Naive thymus-derived CD4-positive, alpha-beta T cell (primary cell): ENCODE data around the gene MPI. TPM values are rescaled to one million over a fixed set of nuclear protein-coding genes. Genes with fewer than 3 reads are reported as not detected.

ENCODE experiments used
- ATAC-seq: fragments of 150-1000 bp; cut with Tn5 transposase; 2 replicates; pipeline ENCODE4 v1.10.0; 2021; ENCODE audit warnings: mild to moderate bottlenecking, moderate library complexity
- CTCF ChIA-PET: fragments of 350-600 bp; sonication (Branson Sonifier 250); formaldehyde crosslinking; loops from one replicate; lab custom pipeline; 2021; ENCODE audit warnings: antibody characterized with exemption; lab: Charles Lee
- POLR2A ChIA-PET: fragments of 350-600 bp; sonication (Branson Sonifier 250); formaldehyde crosslinking; loops from one replicate; lab custom pipeline; 2021; ENCODE audit warnings: antibody characterized with exemption, inconsistent platforms; lab: Charles Lee
- DNase-seq, 9 donors: peaks; one replicate each; pipeline versions ENCODE4 v3.0.0 to v3.0.0-alpha.2; 2020 to 2022; ENCODE audit warnings: mixed read lengths in 1 of 9
- H3K27ac ChIP-seq: one replicate; pipeline ENCODE4 v1.7.0; 2013; ENCODE audit warnings: mild to moderate bottlenecking, low read depth, low read length, moderate library complexity
- H3K27me3 ChIP-seq, 2 donors: one replicate each; pipeline ENCODE4 v1.7.0; 2013; ENCODE audit warnings: low read length in 2 of 2, mild to moderate bottlenecking in 2 of 2, moderate library complexity in 2 of 2; ENCODE audit not compliant: control insufficient read depth in 2 of 2, insufficient read depth in 2 of 2
- H3K36me3 ChIP-seq, 3 experiments: 1 replicate in 2 of 3; 2 replicates in 1 of 3; pipeline ENCODE4 v1.7.0; 2013; ENCODE audit warnings: low read length in 3 of 3, mild to moderate bottlenecking in 3 of 3, moderate library complexity in 1 of 3; ENCODE audit not compliant: insufficient read depth in 3 of 3, control insufficient read depth in 2 of 3
- H3K4me1 ChIP-seq, 2 donors: one replicate each; pipeline ENCODE4 v1.7.0; 2013; ENCODE audit warnings: low read length in 2 of 2, mild to moderate bottlenecking in 2 of 2, moderate library complexity in 1 of 2; ENCODE audit not compliant: control insufficient read depth in 2 of 2, insufficient read depth in 2 of 2
- H3K4me3 ChIP-seq: 2 replicates; pipeline ENCODE4 v1.7.0; 2013; ENCODE audit warnings: mild to moderate bottlenecking, low read length
- H3K9me3 ChIP-seq, 3 experiments: 1 replicate in 2 of 3; 2 replicates in 1 of 3; pipeline ENCODE4 v1.7.0; 2013; ENCODE audit warnings: low read length in 3 of 3; ENCODE audit not compliant: control insufficient read depth in 2 of 3
- H3K27ac Mint-ChIP-seq, 9 donors: one replicate each; pipeline ENCODE4 v1.8.0; 2020 to 2022; ENCODE audit warnings: mixed read lengths in 9 of 9, mild to moderate bottlenecking in 8 of 9, moderate library complexity in 5 of 9, inconsistent platforms in 2 of 9
- H3K27me3 Mint-ChIP-seq, 5 donors: one replicate each; pipeline ENCODE4 v1.8.0; 2021 to 2022; ENCODE audit warnings: mixed read lengths in 5 of 5, mild to moderate bottlenecking in 1 of 5
- H3K36me3 Mint-ChIP-seq, 5 donors: one replicate each; pipeline ENCODE4 v1.8.0; 2020 to 2022; ENCODE audit warnings: mixed read lengths in 5 of 5, mild to moderate bottlenecking in 3 of 5, inconsistent platforms in 1 of 5
- H3K4me1 Mint-ChIP-seq, 7 donors: one replicate each; pipeline ENCODE4 v1.8.0; 2020 to 2022; ENCODE audit warnings: mixed read lengths in 7 of 7, mild to moderate bottlenecking in 3 of 7, inconsistent platforms in 1 of 7
- H3K4me3 Mint-ChIP-seq, 10 donors: one replicate each; pipeline ENCODE4 v1.8.0; 2020 to 2022; ENCODE audit warnings: mild to moderate bottlenecking in 10 of 10, mixed read lengths in 10 of 10, moderate library complexity in 6 of 10, inconsistent platforms in 2 of 10
- H3K9me3 Mint-ChIP-seq, 11 donors: one replicate each; pipeline ENCODE4 v1.8.0; 2020 to 2022; ENCODE audit warnings: mixed read lengths in 11 of 11, mild to moderate bottlenecking in 4 of 11, inconsistent platforms in 1 of 11, moderate library complexity in 1 of 11
- intact Hi-C, 2 donors: fragments of 100-400 bp; cut with micrococcal nuclease; formaldehyde crosslinking; loops; one replicate each; pipeline ENCODE4 v1.15.1; 2023
- polyA plus RNA-seq, 2 donors: library from polyadenylated mRNA; unstranded; fragments of 300-500 nt; fragmentation: Illumina TruSeq; gene quantifications; one replicate each; pipeline ENCODE4 v1.2.3, GENCODE V29; 2021
- total RNA-seq, 6 experiments: library from RNA in 5 of 6; stranded (reverse) in 5 of 6; gene quantifications; 1 replicate in 5 of 6; 2 replicates in 1 of 6; pipeline ENCODE4 v1.2.3 and lab custom pipeline; 2021 to 2026

MPI gene
- total and polyA plus RNA-seq, 7 experiments from 2014 or later = 34.0 to 98.3 (median 89.9) TPM

DNA sequence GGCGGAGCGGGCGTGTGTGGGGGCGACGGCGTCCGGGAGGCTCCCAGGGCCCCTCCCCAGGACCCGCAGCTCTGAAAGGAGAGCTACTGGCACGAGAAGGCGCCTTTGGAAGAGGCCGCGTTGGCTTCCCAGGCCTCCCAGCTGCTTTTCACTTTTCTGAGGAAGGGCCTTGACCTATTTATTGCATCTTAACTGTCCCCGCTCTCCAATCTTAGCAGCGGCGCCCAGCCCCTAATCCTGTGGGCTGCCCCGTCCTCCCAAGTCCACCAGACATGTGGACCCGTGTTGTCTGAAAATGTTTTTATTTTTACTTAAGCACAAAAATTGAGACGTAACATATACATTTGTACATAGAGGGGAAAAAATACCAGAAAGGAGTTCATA is 46.4 kb upstream of the MPI start:
- Mint-ChIP-seq H3K4me1 (peaks cover 26 to 62% (median 50%) of the 10 kb centered on the region in 7 donors), H3K4me3 (peak overlapping the region; percentile 80 to 95 (median 88))

DNA sequence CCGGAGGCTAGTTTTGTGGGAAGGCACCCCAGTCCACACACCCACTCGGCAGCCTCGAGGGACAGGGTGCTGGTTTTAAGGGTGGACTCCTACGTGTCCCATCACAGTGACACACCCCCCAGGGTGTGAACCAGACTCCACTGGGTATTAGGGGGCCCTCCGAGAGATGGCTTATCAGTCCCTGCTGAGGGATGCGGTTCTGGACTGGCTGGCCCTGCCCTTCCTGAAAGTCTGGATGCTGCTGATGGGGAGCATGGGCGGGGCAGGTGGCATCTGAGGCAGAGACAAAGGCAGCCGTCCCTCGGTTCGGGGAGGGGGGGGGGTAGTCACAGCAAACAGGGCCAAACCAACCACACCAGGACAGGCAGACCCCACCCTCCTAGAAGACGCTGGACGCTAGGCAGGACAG is 45.9 kb upstream of the MPI start:
- H3K36me3 Mint-ChIP-seq = peaks cover 5 to 38% (median 13%) of the 10 kb centered on the region in 5 donors
- peak overlapping the region in 8 of 10 donors; percentile 80 to 95 (median 87) for H3K4me3 Mint-ChIP-seq
- Histone ChIP-seq H3K4me3 (peak overlapping the region; percentile 49), H3K9me3 (no peaks in the 10 kb centered on the region), H3K27me3 (no peaks in the 10 kb centered on the region), H3K36me3 (peaks cover 0 to 44% (median 1%) of the 10 kb centered on the region in 3 experiments), H3K27ac (peak overlapping the region; percentile 79), H3K4me1 (peaks cover 40 to 50% of the 10 kb centered on the region in 2 donors)
- DNase-seq (no peak), ATAC-seq (no peak)
- H3K27ac Mint-ChIP-seq = peak overlapping the region; percentile 59 to 95 (median 94)
- intact Hi-C loops = loop anchor here (1.0 to 10.0 kb wide), 17 partner anchors 15 to 611 kb away; partner anchors contain the start of genes COX5A (in 2 of the 2), FAM219B (in 2 of the 2), ARID3B (in 1 of the 2) and C15orf39 (in 1 of the 2)
- peaks cover 26 to 62% (median 50%) of the 10 kb centered on the region in 7 donors for H3K4me1 Mint-ChIP-seq
- ChIA-PET POLR2A (interaction anchor here (1.2 to 4.4 kb wide), 14 partner anchors 10 to 608 kb away, joined by 3 to 44 read pairs (median 10); partner anchors contain the start of genes C15orf39, FAM219B and SCAMP2), CTCF (interaction anchor here (1.0 to 2.6 kb wide), 10 partner anchors 9 to 151 kb away, joined by 3 to 20 read pairs (median 6); partner anchors contain the start of genes FAM219B and SCAMP5)
- no peaks in the 10 kb centered on the region for H3K27me3 Mint-ChIP-seq
- no peaks in the 10 kb centered on the region for H3K9me3 Mint-ChIP-seq

More for the DNA sequence above, 46.4 kb upstream of the MPI start:
- Mint-ChIP-seq H3K27me3 (no peaks in the 10 kb centered on the region), H3K36me3 (peaks cover 5 to 34% (median 10%) of the 10 kb centered on the region in 5 donors), H3K27ac (peak overlapping the region; percentile 88 to 95 (median 94)), H3K9me3 (no peaks in the 10 kb centered on the region)
- Histone ChIP-seq H3K4me1 (peaks cover 40 to 50% of the 10 kb centered on the region in 2 donors), H3K9me3 (no peaks in the 10 kb centered on the region), H3K27ac (peak overlapping the region; percentile 79), H3K4me3 (peak overlapping the region; percentile 49), H3K36me3 (peaks cover 0 to 44% (median 4%) of the 10 kb centered on the region in 3 experiments), H3K27me3 (no peaks in the 10 kb centered on the region)
- ChIA-PET CTCF (interaction anchor here (1.9 to 2.6 kb wide), 5 partner anchors 9 to 63 kb away, joined by 6 to 11 read pairs (median 8); partner anchors contain the start of gene FAM219B), POLR2A (interaction anchor here (0.6 to 4.4 kb wide), 12 partner anchors 13 to 147 kb away, joined by 3 to 44 read pairs (median 12); partner anchors contain the start of genes FAM219B and SCAMP2)
- DNase-seq (no peak), ATAC-seq (no peak)
- intact Hi-C loops = loop anchor here (1.0 to 10.0 kb wide), 16 partner anchors 30 to 611 kb away; partner anchors contain the start of genes COX5A (in 2 of the 2), FAM219B (in 2 of the 2), ARID3B (in 1 of the 2) and C15orf39 (in 1 of the 2)

DNA sequence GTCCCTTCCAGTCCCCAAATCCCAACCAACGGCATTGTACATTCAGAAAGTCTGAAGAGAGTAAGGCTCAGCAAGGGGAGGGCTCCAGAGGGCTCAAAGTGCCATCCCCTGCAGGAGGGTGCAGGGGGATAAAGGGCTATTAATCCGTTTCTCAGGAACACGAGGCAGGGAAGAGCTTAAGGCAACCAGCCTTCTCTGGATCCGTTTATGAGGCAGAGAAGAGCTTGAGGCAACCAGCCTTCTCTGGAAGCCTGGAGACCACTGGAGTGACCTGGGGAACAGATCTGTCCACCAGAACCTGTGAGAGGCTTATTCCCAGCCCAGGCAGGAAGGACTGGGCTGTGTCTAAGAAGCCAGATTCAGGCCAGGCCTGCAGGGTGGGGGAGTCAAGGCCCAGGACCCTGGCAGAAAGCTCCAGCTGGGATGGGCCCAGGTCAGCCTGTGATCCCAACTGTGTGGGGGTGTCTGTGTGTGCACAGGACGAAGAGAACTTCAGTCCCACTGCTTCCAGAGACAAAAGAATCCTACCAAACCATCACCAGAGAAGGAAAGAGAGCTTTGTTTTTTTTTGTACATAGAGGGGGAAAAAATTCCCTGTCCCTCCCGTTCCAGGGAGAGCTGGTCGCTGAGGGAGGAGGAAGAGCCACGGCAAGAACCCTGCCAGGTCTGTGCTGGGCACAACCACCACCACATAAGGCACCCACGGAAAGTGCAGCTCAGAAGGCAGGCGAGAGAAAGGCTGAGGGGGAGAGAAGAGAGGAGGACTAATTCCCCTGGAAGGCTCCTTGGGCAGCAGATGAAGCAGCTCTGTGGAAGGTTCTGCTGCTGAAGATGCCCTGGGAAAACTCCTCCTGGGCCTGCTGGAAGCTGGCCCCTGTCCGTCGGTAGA is 45.3 kb upstream of the MPI start:
- Histone ChIP-seq H3K27ac (peak overlapping the region; percentile 79), H3K4me3 (peak overlapping the region; percentile 49)
- intact Hi-C loops = loop anchor here (1.0 to 10.0 kb wide), 6 partner anchors 14 to 610 kb away; partner anchors contain the start of genes C15orf39 (in 1 of the 2), SCAMP2 (in 1 of the 2) and SIN3A (in 1 of the 2)

DNA sequence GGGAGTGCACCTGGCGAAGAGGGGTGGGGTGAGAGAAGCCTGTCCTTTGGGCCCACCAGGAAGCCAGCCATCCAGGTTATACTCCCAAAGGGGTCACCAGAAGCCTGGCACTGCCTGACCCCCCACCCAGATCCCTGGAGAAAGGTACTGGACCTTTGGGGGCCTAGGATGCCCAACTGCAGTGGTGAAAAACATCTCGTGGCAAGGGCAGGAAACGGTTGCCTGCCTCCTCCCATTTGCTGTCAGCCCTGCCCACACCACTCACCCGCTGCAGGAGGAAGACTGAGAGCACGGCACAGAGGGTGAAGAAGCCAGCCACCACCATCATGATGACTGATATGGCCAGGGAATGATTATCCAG is 44.7 kb upstream of the MPI start:
- POLR2A ChIA-PET = interaction anchor here (0.6 to 4.4 kb wide), 18 partner anchors 9 to 607 kb away, joined by 3 to 44 read pairs (median 5); partner anchors contain the start of genes C15orf39, FAM219B, RPP25 and SCAMP2
- Mint-ChIP-seq H3K36me3 (peaks cover 5 to 40% (median 17%) of the 10 kb centered on the region in 5 donors), H3K9me3 (no peaks in the 10 kb centered on the region), H3K4me3 (peak overlapping the region; percentile 51 to 95 (median 80)), H3K27ac (peak overlapping the region; percentile 67 to 95 (median 94)), H3K4me1 (peaks cover 26 to 62% (median 50%) of the 10 kb centered on the region in 7 donors), H3K27me3 (no peaks in the 10 kb centered on the region)
- H3K4me3 ChIP-seq = peak overlapping the region; percentile 49
- H3K9me3 ChIP-seq = no peaks in the 10 kb centered on the region
- H3K36me3 ChIP-seq = peaks cover 0 to 43% (median 0%) of the 10 kb centered on the region in 3 experiments
- peak in 8 of 9 donors; percentile 33 to 64 (median 57) for DNase-seq
- no peaks in the 10 kb centered on the region for H3K27me3 ChIP-seq
- intact Hi-C loops = loop anchor here (1.0 to 10.0 kb wide), 5 partner anchors 14 to 610 kb away; partner anchors contain the start of genes C15orf39 (in 1 of the 2), SCAMP2 (in 1 of the 2) and SIN3A (in 1 of the 2)
- peaks cover 40 to 50% of the 10 kb centered on the region in 2 donors for H3K4me1 ChIP-seq
- peak; percentile 39 for ATAC-seq
- CTCF ChIA-PET = interaction anchor here (0.9 to 2.6 kb wide), 10 partner anchors 8 to 150 kb away, joined by 3 to 20 read pairs (median 6); partner anchors contain the start of genes FAM219B and SCAMP5
- H3K27ac ChIP-seq = peak overlapping the region; percentile 79

More for the DNA sequence above, 45.3 kb upstream of the MPI start:
- Histone ChIP-seq H3K9me3 (no peaks in the 10 kb centered on the region), H3K27me3 (no peaks in the 10 kb centered on the region), H3K4me1 (peaks cover 40 to 50% of the 10 kb centered on the region in 2 donors), H3K36me3 (peaks cover 0 to 43% (median 0%) of the 10 kb centered on the region in 3 experiments)
- DNase-seq (peak in 1 of 9 donors; percentile 29), ATAC-seq (no peak)
- peak overlapping the region; percentile 51 to 95 (median 80) for H3K4me3 Mint-ChIP-seq
- ChIA-PET POLR2A (interaction anchor here (0.6 to 4.4 kb wide), 20 partner anchors 10 to 607 kb away, joined by 3 to 44 read pairs (median 5); partner anchors contain the start of genes C15orf39, FAM219B, RPP25 and SCAMP2), CTCF (interaction anchor here (0.9 to 2.6 kb wide), 11 partner anchors 8 to 151 kb away, joined by 3 to 20 read pairs (median 5); partner anchors contain the start of genes FAM219B and SCAMP5)
- H3K4me1 Mint-ChIP-seq = peaks cover 26 to 62% (median 50%) of the 10 kb centered on the region in 7 donors
- no peaks in the 10 kb centered on the region for H3K27me3 Mint-ChIP-seq
- H3K36me3 Mint-ChIP-seq = peaks cover 5 to 40% (median 14%) of the 10 kb centered on the region in 5 donors
- H3K9me3 Mint-ChIP-seq = no peaks in the 10 kb centered on the region
- peak overlapping the region; percentile 67 to 95 (median 94) for H3K27ac Mint-ChIP-seq

DNA sequence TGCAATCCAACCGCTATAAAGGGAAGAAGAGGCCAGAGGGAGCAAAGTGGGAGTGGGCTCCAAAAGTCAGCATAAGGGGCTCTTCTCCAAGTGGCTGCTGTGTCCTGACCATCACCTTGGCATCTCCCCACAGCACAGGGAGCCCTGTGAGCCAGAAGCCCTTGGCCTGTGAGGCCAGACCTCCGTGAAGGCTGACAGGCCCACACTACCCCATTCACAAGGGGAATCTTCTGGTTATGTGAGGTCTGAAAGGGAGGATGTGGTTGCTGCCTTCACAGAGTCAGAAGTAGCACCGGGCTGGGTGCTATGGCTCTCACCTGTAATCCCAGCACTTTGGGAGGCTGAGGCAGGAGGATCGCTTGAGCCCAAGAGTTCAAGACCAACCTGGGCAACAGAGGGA is 44.3 kb upstream of the MPI start:
- Histone ChIP-seq H3K27ac (peak overlapping the region; percentile 79), H3K4me3 (peak overlapping the region; percentile 49), H3K27me3 (no peaks in the 10 kb centered on the region), H3K36me3 (peaks cover 0 to 44% (median 3%) of the 10 kb centered on the region in 3 experiments), H3K9me3 (no peaks in the 10 kb centered on the region), H3K4me1 (peaks cover 40 to 50% of the 10 kb centered on the region in 2 donors)
- H3K4me3 Mint-ChIP-seq = peak overlapping the region; percentile 51 to 95 (median 80)
- CTCF ChIA-PET = interaction anchor here (1.2 to 2.6 kb wide), 4 partner anchors 23 to 60 kb away, joined by 3 to 11 read pairs (median 9); partner anchors contain the start of gene FAM219B
- intact Hi-C loops = loop anchor here (1.0 to 10.0 kb wide), 5 partner anchors 13 to 609 kb away; partner anchors contain the start of genes C15orf39 (in 1 of the 2), SCAMP2 (in 1 of the 2) and SIN3A (in 1 of the 2)
- peak in 4 of 9 donors; percentile 23 to 34 (median 28) for DNase-seq
- peaks cover 5 to 40% (median 17%) of the 10 kb centered on the region in 5 donors for H3K36me3 Mint-ChIP-seq
- H3K9me3 Mint-ChIP-seq = no peaks in the 10 kb centered on the region
- H3K27ac Mint-ChIP-seq = peak overlapping the region; percentile 67 to 95 (median 94)
- POLR2A ChIA-PET = interaction anchor here (0.7 to 4.4 kb wide), 6 partner anchors 24 to 356 kb away, joined by 4 to 44 read pairs (median 14); partner anchors contain the start of genes C15orf39, FAM219B and RPP25
- H3K4me1 Mint-ChIP-seq = peaks cover 26 to 59% (median 50%) of the 10 kb centered on the region in 7 donors
- no peaks in the 10 kb centered on the region for H3K27me3 Mint-ChIP-seq
- no peak for ATAC-seq
